ENCODE measurements around the gene QRFP. TPM values are rescaled to one million over a fixed set of nuclear protein-coding genes. Genes with fewer than 3 reads are reported as not detected.

Gene QRFP
- total RNA-seq, 1 donor from 2014 or later, result not detected

DNA sequence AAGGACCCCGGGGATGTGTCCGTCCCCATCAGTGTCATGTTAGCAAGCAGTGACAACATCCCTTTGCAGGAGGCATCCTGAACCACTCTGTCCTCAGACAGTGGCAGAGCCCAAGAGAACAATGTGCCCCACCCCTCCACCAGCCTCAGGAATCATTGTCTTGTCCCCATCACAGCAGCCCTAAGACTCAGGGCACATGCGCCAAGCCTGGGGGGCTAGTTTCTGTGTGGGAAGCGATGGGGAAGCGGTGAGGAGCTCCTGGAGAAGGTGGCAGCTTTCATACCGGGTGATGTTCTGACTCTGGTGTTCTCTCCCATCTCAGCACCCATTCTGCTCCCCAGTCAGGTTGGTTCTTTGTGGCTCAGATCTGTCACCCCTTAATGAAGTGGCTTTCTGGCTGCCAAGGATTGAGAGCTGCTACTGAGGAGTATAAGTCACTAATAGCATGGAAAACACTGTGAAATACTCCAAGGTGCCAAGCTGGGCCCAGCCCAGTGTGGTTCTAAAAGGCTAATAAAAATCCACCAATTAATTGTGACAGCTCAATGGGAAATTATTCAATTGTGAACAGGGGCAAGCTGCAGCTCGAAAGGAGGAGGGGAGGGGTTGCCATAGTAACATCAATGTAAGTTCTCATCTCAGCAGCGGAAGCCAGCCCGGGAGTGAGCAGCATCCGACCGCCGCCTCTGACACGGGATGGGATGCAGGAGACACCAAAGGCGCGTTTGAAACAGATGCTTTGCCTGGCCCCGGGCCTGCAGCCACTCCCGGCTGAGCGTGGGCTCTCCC, 4.7 kb downstream of the QRFP start:
- DNase-seq, result no peak
- Histone ChIP-seq H3K36me3 (peaks cover 47% of the 10 kb centered on the region), H3K27ac (no peak overlapping the region), H3K9me3 (no peaks in the 10 kb centered on the region), H3K27me3 (no peaks in the 10 kb centered on the region), H3K4me1 (no peaks in the 10 kb centered on the region), H3K4me3 (no peak overlapping the region)
- no peak for ATAC-seq
- TF ChIP-seq, protein P1, sequence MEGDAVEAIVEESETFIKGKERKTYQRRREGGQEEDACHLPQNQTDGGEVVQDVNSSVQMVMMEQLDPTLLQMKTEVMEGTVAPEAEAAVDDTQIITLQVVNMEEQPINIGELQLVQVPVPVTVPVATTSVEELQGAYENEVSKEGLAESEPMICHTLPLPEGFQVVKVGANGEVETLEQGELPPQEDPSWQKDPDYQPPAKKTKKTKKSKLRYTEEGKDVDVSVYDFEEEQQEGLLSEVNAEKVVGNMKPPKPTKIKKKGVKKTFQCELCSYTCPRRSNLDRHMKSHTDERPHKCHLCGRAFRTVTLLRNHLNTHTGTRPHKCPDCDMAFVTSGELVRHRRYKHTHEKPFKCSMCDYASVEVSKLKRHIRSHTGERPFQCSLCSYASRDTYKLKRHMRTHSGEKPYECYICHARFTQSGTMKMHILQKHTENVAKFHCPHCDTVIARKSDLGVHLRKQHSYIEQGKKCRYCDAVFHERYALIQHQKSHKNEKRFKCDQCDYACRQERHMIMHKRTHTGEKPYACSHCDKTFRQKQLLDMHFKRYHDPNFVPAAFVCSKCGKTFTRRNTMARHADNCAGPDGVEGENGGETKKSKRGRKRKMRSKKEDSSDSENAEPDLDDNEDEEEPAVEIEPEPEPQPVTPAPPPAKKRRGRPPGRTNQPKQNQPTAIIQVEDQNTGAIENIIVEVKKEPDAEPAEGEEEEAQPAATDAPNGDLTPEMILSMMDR (IDR thresholded peaks at IDR 0.05), result no peak
- intact Hi-C loops (cut with DNase I), result no loop called here

DNA sequence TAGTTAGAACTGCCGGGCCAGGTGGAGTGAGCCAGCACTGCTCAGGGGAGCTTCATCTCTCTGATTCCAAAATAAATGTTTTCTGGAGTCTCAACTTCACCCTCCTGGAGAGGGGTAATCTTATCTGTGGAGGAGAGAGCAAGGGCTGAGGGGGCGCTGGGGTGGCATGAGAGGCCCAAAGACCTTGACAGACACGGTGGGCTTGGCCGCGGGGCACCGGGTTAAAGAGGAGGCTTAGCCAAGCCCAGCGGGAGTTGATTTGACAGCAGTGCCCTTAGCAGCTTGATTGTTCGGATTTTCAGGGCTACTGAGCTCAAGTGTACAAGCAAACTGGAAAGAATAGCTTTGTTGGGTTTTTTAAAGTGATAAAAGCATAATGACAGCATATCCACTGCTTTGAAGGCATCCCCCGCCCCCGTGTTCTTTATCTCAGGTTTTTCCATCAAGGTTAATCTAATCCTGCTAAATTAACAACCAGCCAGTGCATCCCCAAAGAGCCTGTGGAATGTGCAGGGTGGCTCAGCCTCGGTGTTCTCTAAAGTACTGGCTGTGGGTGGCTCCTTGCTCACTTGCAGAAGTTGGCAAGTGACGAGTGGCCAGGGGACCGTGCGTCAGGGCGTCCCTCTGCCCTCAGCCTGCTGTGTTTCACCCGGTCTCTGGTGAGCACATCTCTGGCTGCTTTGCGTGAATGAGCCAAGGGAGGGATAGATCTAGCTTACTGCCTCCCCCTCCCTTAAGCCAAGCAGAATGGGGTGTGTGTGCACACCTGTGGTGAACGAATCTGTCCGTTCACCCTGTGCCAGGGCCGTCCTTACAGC, 5.5 kb downstream of the QRFP start:
- TF ChIP-seq, protein P1 (IDR thresholded peaks at IDR 0.05), result no peak
- Histone ChIP-seq H3K36me3 (peaks cover 55% of the 10 kb centered on the region), H3K4me3 (no peak overlapping the region), H3K27ac (no peak overlapping the region), H3K27me3 (no peaks in the 10 kb centered on the region), H3K4me1 (no peaks in the 10 kb centered on the region), H3K9me3 (no peaks in the 10 kb centered on the region)
- ATAC-seq (no peak), DNase-seq (no peak)
- intact Hi-C loops (cut with DNase I), result no loop called here

DNA sequence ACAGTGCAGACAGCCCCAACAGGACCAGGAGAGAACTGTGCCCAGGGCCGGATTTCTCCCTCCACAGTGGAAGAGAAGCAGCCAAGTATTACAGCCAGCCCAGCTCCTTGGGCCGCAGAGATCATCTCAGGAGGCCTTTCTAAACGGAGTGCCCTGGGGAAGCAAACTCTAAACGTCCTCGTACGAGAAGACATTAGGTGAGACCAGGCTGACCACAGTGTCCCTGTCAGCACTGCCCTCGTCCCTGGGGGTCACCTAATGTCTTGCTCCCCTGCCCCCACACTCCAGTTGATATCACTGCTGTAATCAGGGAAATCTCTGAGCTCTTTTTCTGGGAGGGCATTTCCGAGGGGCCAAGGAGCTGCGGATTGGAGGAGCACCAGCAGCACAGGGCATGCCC, 6.5 kb downstream of the QRFP start:
- no peak for DNase-seq
- Histone ChIP-seq H3K27me3 (no peaks in the 10 kb centered on the region), H3K9me3 (no peaks in the 10 kb centered on the region), H3K27ac (no peak overlapping the region), H3K36me3 (peaks cover 65% of the 10 kb centered on the region), H3K4me3 (no peak overlapping the region), H3K4me1 (no peaks in the 10 kb centered on the region)
- TF ChIP-seq, protein P1 (IDR thresholded peaks at IDR 0.05), result no peak
- no peak for ATAC-seq
- intact Hi-C loops (cut with DNase I), result no loop called here

DNA sequence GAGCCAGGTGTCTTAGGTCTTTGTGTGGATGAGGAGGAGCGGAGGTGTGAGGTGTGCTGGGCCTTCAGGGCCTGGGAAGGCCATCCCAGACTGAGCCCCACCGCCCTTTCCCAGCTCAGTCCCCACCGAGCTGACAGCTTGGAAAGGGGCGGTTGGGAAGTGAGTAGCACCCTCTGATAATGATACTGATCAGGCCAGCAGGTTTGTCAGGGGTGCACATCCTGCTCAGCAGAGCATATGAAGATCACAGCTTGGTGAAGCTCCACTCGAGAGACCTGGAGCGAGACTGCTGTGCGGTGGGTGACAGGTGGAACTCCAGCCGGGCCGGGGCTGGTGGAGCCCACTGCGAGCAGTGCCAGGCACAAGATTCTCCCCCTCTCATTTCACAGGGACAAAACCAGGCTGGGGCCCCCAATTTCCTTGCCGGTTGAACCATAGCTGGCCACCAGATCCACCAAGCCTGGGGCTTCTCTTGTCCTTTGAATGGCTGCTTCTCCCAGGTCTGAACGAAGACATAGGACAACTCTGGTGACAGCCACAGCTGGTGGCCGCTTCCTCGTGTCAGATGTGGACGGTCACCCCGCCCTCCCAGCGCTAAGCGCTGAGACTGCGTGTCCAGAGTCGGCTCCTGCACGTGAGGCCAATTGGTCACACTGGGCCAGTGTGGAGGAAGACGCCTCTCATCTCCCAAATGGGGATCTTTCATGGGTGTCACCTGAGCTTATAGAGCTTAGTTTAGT, 8.3 kb downstream of the QRFP start:
- Histone ChIP-seq H3K27me3 (no peaks in the 10 kb centered on the region), H3K36me3 (peaks cover 83% of the 10 kb centered on the region), H3K9me3 (no peaks in the 10 kb centered on the region), H3K27ac (no peak overlapping the region), H3K4me3 (no peak overlapping the region), H3K4me1 (no peaks in the 10 kb centered on the region)
- DNase-seq, result no peak
- TF ChIP-seq, protein P1 (IDR thresholded peaks at IDR 0.05), result no peak
- ATAC-seq, result no peak
- intact Hi-C loops (cut with DNase I), result no loop called here

DNA sequence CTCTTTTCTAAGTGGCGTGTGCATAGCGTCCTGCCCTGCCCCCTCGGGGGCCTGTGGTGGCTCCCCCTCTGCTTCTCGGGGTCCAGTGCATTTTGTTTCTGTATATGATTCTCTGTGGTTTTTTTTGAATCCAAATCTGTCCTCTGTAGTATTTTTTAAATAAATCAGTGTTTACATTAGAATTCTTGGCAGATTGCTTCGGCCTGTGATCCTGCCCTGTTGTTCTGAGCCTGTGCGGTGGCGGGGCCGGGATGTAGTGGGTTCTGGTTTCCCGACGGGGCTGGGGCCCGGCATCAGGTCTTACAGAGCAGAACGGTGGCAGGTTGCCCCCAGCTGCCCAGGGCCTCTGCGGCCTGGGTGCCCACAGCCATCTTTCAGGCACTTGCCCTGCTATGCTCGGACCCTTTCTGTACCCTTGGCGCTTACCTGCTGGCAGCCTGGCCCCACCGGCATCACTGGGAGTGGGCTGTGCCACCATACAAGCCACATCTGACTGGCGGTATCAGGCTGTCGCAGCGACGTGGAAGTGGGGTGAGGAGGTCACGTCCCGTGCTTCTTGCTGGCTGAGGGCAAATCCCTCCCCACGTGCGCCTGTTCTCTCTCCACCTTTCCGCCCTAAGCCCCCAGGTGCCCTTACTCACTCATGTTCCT, 9.0 kb downstream of the QRFP start:
- TF ChIP-seq, protein P1 (IDR thresholded peaks at IDR 0.05), result no peak

More for the DNA sequence above, 9.0 kb downstream of the QRFP start:
- no peaks in the 10 kb centered on the region for H3K4me1 ChIP-seq
- H3K27ac ChIP-seq, result no peak overlapping the region
- H3K27me3 ChIP-seq, result no peaks in the 10 kb centered on the region
- no peaks in the 10 kb centered on the region for H3K9me3 ChIP-seq
- ATAC-seq, result no peak
- no peak overlapping the region for H3K4me3 ChIP-seq
- peaks cover 85% of the 10 kb centered on the region for H3K36me3 ChIP-seq
- no peak for DNase-seq
- intact Hi-C loops (cut with DNase I), result no loop called here
